ENCODE results near the gene RFC2.

DNA sequence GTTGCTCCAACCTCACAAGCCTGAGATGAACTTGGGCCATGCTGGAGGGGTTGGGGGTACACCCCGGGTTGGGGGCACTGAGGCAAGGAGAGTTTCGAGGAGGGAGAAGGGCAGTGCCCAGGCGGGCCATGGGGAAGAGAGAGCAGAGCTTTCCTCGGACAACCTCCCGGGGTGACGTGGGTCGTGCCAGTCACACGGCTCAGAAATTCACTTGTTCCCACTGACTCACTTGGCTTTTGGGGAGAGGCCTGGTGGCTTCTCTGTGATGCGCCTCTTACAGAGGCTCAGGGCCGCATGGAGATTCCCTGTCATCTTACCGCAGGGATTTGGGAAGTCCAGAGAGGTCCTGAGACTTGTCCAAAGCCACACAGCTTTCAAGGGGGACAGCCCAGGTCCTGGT lies 41.5 kb downstream of the RFC2 start:
- TF ChIP-seq POLR2A (IDR thresholded peaks at IDR 0.05; ENCODE audit: borderline replicate concordance, extremely low read depth, insufficient read depth, insufficient read length), result no peak
- TF ChIP-seq, protein P1, sequence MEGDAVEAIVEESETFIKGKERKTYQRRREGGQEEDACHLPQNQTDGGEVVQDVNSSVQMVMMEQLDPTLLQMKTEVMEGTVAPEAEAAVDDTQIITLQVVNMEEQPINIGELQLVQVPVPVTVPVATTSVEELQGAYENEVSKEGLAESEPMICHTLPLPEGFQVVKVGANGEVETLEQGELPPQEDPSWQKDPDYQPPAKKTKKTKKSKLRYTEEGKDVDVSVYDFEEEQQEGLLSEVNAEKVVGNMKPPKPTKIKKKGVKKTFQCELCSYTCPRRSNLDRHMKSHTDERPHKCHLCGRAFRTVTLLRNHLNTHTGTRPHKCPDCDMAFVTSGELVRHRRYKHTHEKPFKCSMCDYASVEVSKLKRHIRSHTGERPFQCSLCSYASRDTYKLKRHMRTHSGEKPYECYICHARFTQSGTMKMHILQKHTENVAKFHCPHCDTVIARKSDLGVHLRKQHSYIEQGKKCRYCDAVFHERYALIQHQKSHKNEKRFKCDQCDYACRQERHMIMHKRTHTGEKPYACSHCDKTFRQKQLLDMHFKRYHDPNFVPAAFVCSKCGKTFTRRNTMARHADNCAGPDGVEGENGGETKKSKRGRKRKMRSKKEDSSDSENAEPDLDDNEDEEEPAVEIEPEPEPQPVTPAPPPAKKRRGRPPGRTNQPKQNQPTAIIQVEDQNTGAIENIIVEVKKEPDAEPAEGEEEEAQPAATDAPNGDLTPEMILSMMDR (IDR thresholded peaks at IDR 0.05 in 2 of 3, conservative IDR thresholded peaks at IDR 0.05 in 1 of 3; ENCODE audit: borderline replicate concordance in 1 of 3, insufficient read depth in 1 of 3, low read depth in 2 of 3, low read length in 2 of 3), result no peak
- no peak for TF ChIP-seq ZFX (IDR thresholded peaks at IDR 0.05)
